Measurements from ENCODE around the gene ZNF277. TPM values are rescaled to one million over a fixed set of nuclear protein-coding genes. Genes with fewer than 3 reads are reported as not detected.

Gene ZNF277
- total RNA-seq, 4 donors from 2014 or later, result 18.3 to 25.6 (median 19.5) TPM

- DNase-seq, result no peak
- H3K4me3 ChIP-seq, result no peak overlapping the region
- H3K27ac ChIP-seq, result no peak overlapping the region
- H3K36me3 ChIP-seq, result peaks cover 0 to 19% (median 0%) of the 10 kb centered on the region in 3 donors
- H3K27me3 ChIP-seq, result no peaks in the 10 kb centered on the region
- H3K9me3 ChIP-seq, result no peaks in the 10 kb centered on the region
- TF ChIP-seq POLR2A (IDR thresholded peaks at IDR 0.05) (no peak), CTCF (IDR thresholded peaks at IDR 0.05) (no peak)
- no peaks in the 10 kb centered on the region for H3K4me1 ChIP-seq
Measured at GRCh38 chr7:112336936-112337576, 130.6 kb downstream of the ZNF277 start.

- H3K4me1 ChIP-seq, result no peaks in the 10 kb centered on the region
Measured at GRCh38 chr7:112337892-112338291, 131.4 kb downstream of the ZNF277 start.

GRCh38 chr7:112338786-112339185, 132.3 kb downstream of the ZNF277 start:
- Histone ChIP-seq H3K36me3 (peaks cover 0 to 37% (median 0%) of the 10 kb centered on the region in 3 donors), H3K4me3 (no peak overlapping the region), H3K27me3 (no peaks in the 10 kb centered on the region), H3K9me3 (no peaks in the 10 kb centered on the region), H3K27ac (no peak overlapping the region), H3K4me1 (no peaks in the 10 kb centered on the region)
- TF ChIP-seq CTCF (IDR thresholded peaks at IDR 0.05) (no peak), POLR2A (IDR thresholded peaks at IDR 0.05) (no peak)
- no peak for DNase-seq

More at GRCh38 chr7:112337892-112338291, 131.4 kb downstream of the ZNF277 start:
- H3K27ac ChIP-seq, result no peak overlapping the region
- H3K36me3 ChIP-seq, result peaks cover 0 to 28% (median 0%) of the 10 kb centered on the region in 3 donors
- no peaks in the 10 kb centered on the region for H3K27me3 ChIP-seq
- no peaks in the 10 kb centered on the region for H3K9me3 ChIP-seq
- no peak for DNase-seq
- H3K4me3 ChIP-seq, result no peak overlapping the region
- TF ChIP-seq CTCF (IDR thresholded peaks at IDR 0.05) (no peak), POLR2A (IDR thresholded peaks at IDR 0.05) (no peak)

GRCh38 chr7:112341464-112341863, 135.0 kb downstream of the ZNF277 start:
- Histone ChIP-seq H3K36me3 (peaks cover 0 to 37% (median 0%) of the 10 kb centered on the region in 3 donors), H3K9me3 (no peaks in the 10 kb centered on the region), H3K27me3 (no peaks in the 10 kb centered on the region), H3K4me1 (no peaks in the 10 kb centered on the region), H3K27ac (no peak overlapping the region), H3K4me3 (no peak overlapping the region)
- no peak for DNase-seq
- TF ChIP-seq CTCF (IDR thresholded peaks at IDR 0.05), result no peak
- no peak for TF ChIP-seq POLR2A (IDR thresholded peaks at IDR 0.05)

- no peak overlapping the region for H3K4me3 ChIP-seq
- H3K4me1 ChIP-seq, result no peaks in the 10 kb centered on the region
- DNase-seq, result no peak
Measured at GRCh38 chr7:112346381-112347060, 140.0 kb downstream of the ZNF277 start.

More at GRCh38 chr7:112346381-112347060, 140.0 kb downstream of the ZNF277 start:
- Histone ChIP-seq H3K27ac (no peak overlapping the region), H3K9me3 (no peaks in the 10 kb centered on the region), H3K36me3 (peaks cover 0 to 23% (median 0%) of the 10 kb centered on the region in 3 donors), H3K27me3 (no peaks in the 10 kb centered on the region)
- TF ChIP-seq POLR2A (IDR thresholded peaks at IDR 0.05) (no peak), CTCF (IDR thresholded peaks at IDR 0.05) (no peak)
